HepG2 (cell line): ENCODE data around the gene TM7SF3. TPM values are rescaled to one million over a fixed set of nuclear protein-coding genes. Genes with fewer than 3 reads are reported as not detected.

Experiments
- ADNP ChIP-seq: sonication (generic); formaldehyde crosslinking; IDR thresholded peaks from 2 replicates; pipeline ENCODE4 v1.4.0; 2020; ENCODE audit warnings: missing genetic modification reagents
- BRCA1 ChIP-seq: sonication (generic); formaldehyde crosslinking; IDR thresholded peaks from 2 replicates; pipeline ENCODE4 v1.4.0; 2020; ENCODE audit warnings: missing genetic modification reagents
- EEA1 ChIP-seq: sonication (generic); formaldehyde crosslinking; IDR thresholded peaks from 2 replicates; pipeline ENCODE4 v1.5.1; 2020; ENCODE audit warnings: mild to moderate bottlenecking, missing genetic modification reagents, borderline replicate concordance
- ETV6 ChIP-seq: sonication (generic); formaldehyde crosslinking; conservative IDR thresholded peaks from 2 replicates; pipeline ENCODE4 v1.4.0; 2020; ENCODE audit warnings: missing genetic modification reagents
- FLYWCH1 ChIP-seq: sonication (generic); formaldehyde crosslinking; IDR thresholded peaks from 2 replicates; pipeline ENCODE4 v1.8.1; 2023; ENCODE audit warnings: mild to moderate bottlenecking, missing genetic modification reagents
- GZF1 ChIP-seq: sonication (generic); formaldehyde crosslinking; IDR thresholded peaks from 2 replicates; pipeline ENCODE4 v1.5.1; 2020; ENCODE audit warnings: mild to moderate bottlenecking, missing genetic modification reagents
- IKZF4 ChIP-seq: sonication (generic); formaldehyde crosslinking; IDR thresholded peaks from 2 replicates; pipeline ENCODE4 v1.5.1; 2020; ENCODE audit warnings: borderline replicate concordance, mild to moderate bottlenecking, low read depth, missing genetic modification reagents; ENCODE audit errors: not compliant biosample characterization
- KAT7 ChIP-seq: IDR thresholded peaks from 2 replicates; pipeline ENCODE4 v1.6.1; 2018; ENCODE audit warnings: borderline replicate concordance, missing compliant biosample characterization
- KDM2A ChIP-seq: sonication (generic); formaldehyde crosslinking; IDR thresholded peaks from 2 replicates; pipeline ENCODE4 v1.4.0; 2020; ENCODE audit warnings: low read depth, missing genetic modification reagents, borderline replicate concordance
- MAX ChIP-seq: IDR thresholded peaks from 2 replicates; pipeline ENCODE4 v1.6.1; 2012; ENCODE audit warnings: inconsistent platforms
- NCOA2 ChIP-seq: sonication (generic); formaldehyde crosslinking; IDR thresholded peaks from 2 replicates; pipeline ENCODE4 v1.8.0; 2022; ENCODE audit warnings: inconsistent platforms
- ONECUT2 ChIP-seq: sonication (generic); formaldehyde crosslinking; IDR thresholded peaks from 2 replicates; pipeline ENCODE4 v1.4.0; 2020; ENCODE audit warnings: missing genetic modification reagents
- SPEN ChIP-seq: sonication (generic); formaldehyde crosslinking; IDR thresholded peaks from 2 replicates; pipeline ENCODE4 v1.5.1; 2020; ENCODE audit warnings: low read depth, mild to moderate bottlenecking, missing genetic modification reagents
- SRSF9 ChIP-seq: fragments of 200-400 bp; formaldehyde crosslinking; IDR thresholded peaks from 2 replicates; pipeline ENCODE4 v1.6.1; 2018; ENCODE audit warnings: borderline replicate concordance, mild to moderate bottlenecking, low read depth, low read length; ENCODE audit not compliant: insufficient read depth, poor library complexity, severe bottlenecking
- THAP11 ChIP-seq: IDR thresholded peaks from 2 replicates; pipeline ENCODE4 v1.6.1; 2016; ENCODE audit warnings: missing biosample characterization, missing genetic modification reagents
- UBTF ChIP-seq: sonication (generic); formaldehyde crosslinking; IDR thresholded peaks from 2 replicates; pipeline ENCODE4 v1.4.0; 2020; ENCODE audit warnings: mild to moderate bottlenecking, missing genetic modification reagents
- XRCC5 ChIP-seq: fragments of 200-400 bp; formaldehyde crosslinking; optimal IDR thresholded peaks from 2 replicates; pipeline ENCODE3; 2017; ENCODE audit warnings: mild to moderate bottlenecking, low read length
- ZBED4 ChIP-seq: sonication (generic); formaldehyde crosslinking; IDR thresholded peaks from 2 replicates; pipeline ENCODE4 v1.4.0; 2020; ENCODE audit warnings: missing genetic modification reagents, borderline replicate concordance
- ZNF350 ChIP-seq: sonication (generic); formaldehyde crosslinking; IDR thresholded peaks from 2 replicates; pipeline ENCODE4 v1.4.0; 2020; ENCODE audit warnings: mild to moderate bottlenecking, low read depth, missing genetic modification reagents, borderline replicate concordance
- ZNF547 ChIP-seq: sonication (generic); formaldehyde crosslinking; IDR thresholded peaks from 2 replicates; pipeline ENCODE4 v1.5.1; 2020; ENCODE audit warnings: mild to moderate bottlenecking, missing genetic modification reagents
- ZNF616 ChIP-seq: sonication (generic); formaldehyde crosslinking; IDR thresholded peaks from 2 replicates; pipeline ENCODE4 v1.5.0; 2020; ENCODE audit warnings: low read depth, mild to moderate bottlenecking, missing genetic modification reagents
- ZNF790 ChIP-seq: sonication (generic); formaldehyde crosslinking; IDR thresholded peaks from 2 replicates; pipeline ENCODE4 v1.8.0; 2022; ENCODE audit warnings: missing genetic modification reagents, mild to moderate bottlenecking, borderline replicate concordance
- ZSCAN20 ChIP-seq: sonication (generic); formaldehyde crosslinking; IDR thresholded peaks from 2 replicates; pipeline ENCODE4 v1.4.0; 2020; ENCODE audit warnings: missing genetic modification reagents, mild to moderate bottlenecking, borderline replicate concordance
- polyA plus RNA-seq, 8 experiments: library from polyadenylated mRNA; depleted of rRNA in 3 of 8; stranded (reverse) in 7 of 8; unstranded in 1 of 8; fragments of >200 nt; fragmentation: Illumina TruSeq in 4 of 8; extraction: Trizol in 4 of 8; gene quantifications; 2 replicates each; pipeline versions ENCODE4 v1.2.1 to v1.2.3, GENCODE V29; 2011 to 2016; ENCODE audit warnings: low read depth in 4 of 8, missing spikeins in 1 of 8, mixed read lengths in 1 of 8; ENCODE audit not compliant: insufficient read depth in 1 of 8
- total RNA-seq, 5 experiments: library from RNA; depleted of rRNA; stranded (reverse); fragments of >200 nt; fragmentation: Illumina TruSeq; extraction: Trizol; gene quantifications; 2 replicates each; pipeline ENCODE4 v1.2.3, GENCODE V29; 2016; ENCODE audit warnings: low read depth in 1 of 5

The TM7SF3 gene
- total and polyA plus RNA-seq, 2 of the 13 experiments (the other 11 are each of a cell fraction or from before 2014, with no cell fraction given): 116 to 142 TPM

- TF ChIP-seq UBTF: peak; percentile 88
- TF ChIP-seq THAP11 (CRISPR knock-in tag): peak; percentile 68
- TF ChIP-seq FLYWCH1 (CRISPR knock-in tag): no peak
- peak; percentile 36; the same call in 1 of the 2 replicates for TF ChIP-seq ZNF616 (CRISPR knock-in tag)
- TF ChIP-seq ZSCAN20: peak; percentile 52; the same call in 1 of the 2 replicates
- peak; percentile 48; the same call in 1 of the 2 replicates for TF ChIP-seq ETV6 (CRISPR knock-in tag)
- TF ChIP-seq EEA1 (CRISPR knock-in tag): peak; percentile 52; the same call in 1 of the 2 replicates
- TF ChIP-seq ADNP (CRISPR knock-in tag): no peak
- peak; percentile 14; the same call in 1 of the 2 replicates for TF ChIP-seq ONECUT2 (CRISPR knock-in tag)
- TF ChIP-seq MAX: peak; percentile 95
- peak; percentile 92; the same call in 1 of the 2 replicates for TF ChIP-seq ZNF547 (CRISPR knock-in tag)
- peak; percentile 82 for TF ChIP-seq KDM2A
- TF ChIP-seq GZF1: no peak; the same call in 1 of the 2 replicates
- no peak for TF ChIP-seq ZNF790
- peak; percentile 30; the same call in 1 of the 2 replicates for TF ChIP-seq NCOA2 (CRISPR knock-in tag)
- 0 out of 2 replicates have a peak, but pooled peaks have one; percentile 42 for TF ChIP-seq ZNF350
- peak; percentile 52 for TF ChIP-seq IKZF4 (CRISPR knock-in tag)
- peak; percentile 71; the same call in 1 of the 2 replicates for TF ChIP-seq ZBED4 (CRISPR knock-in tag)
- TF ChIP-seq SPEN: peak; percentile 91
- no peak for TF ChIP-seq SRSF9
- TF ChIP-seq BRCA1 (CRISPR knock-in tag): 0 out of 2 replicates have a peak, but pooled peaks have one; percentile 36
- TF ChIP-seq XRCC5: peak; percentile 86
- 0 out of 2 replicates have a peak, but pooled peaks have one; percentile 41 for TF ChIP-seq KAT7
Observed at GRCh38 chr12:27014085-27014858, at the start of gene TM7SF3 (continued).
